H7 (cell line): Measurements from ENCODE around the gene LOXL4. TPM values are rescaled to one million over a fixed set of nuclear protein-coding genes. Genes with fewer than 3 reads are reported as not detected.

Experiments used
- DNase-seq: peaks from one replicate; pipeline ENCODE4 v3.0.0; 2012
- H3K27me3 ChIP-seq: 2 replicates; pipeline ENCODE4 v1.6.0; 2011; ENCODE audit warnings: mild to moderate bottlenecking, low read length; ENCODE audit not compliant: control insufficient read depth, insufficient read depth
- H3K36me3 ChIP-seq: replicated peaks from 2 replicates; pipeline ENCODE4 v1.5.1; 2011; ENCODE audit warnings: low read length; ENCODE audit not compliant: control insufficient read depth, insufficient read depth
- H3K4me3 ChIP-seq: 2 replicates; pipeline ENCODE4 v1.5.1; 2011; ENCODE audit warnings: low read depth, mild to moderate bottlenecking, control low read depth, low read length, moderate library complexity; ENCODE audit not compliant: insufficient read depth
- total RNA-seq: library from RNA; depleted of rRNA; stranded (reverse); fragments of >200 nt; shearing (Covaris generic); gene quantifications from 2 replicates; pipeline ENCODE4 v1.2.3, GENCODE V29; 2014; rRNA removed

LOXL4 gene
- total RNA-seq, result 1.4 and 1.7 TPM in 2 replicates

GRCh38 chr10:98267894-98268693 lies at the start of gene LOXL4:
Gene LOXL4 (minus strand): TSS chr10:98268194. CDS start chr10:98263019, 5,175 bp downstream.
- Histone ChIP-seq H3K27me3 (peaks cover 6% of the 10 kb centered on the region), H3K36me3 (no peaks in the 10 kb centered on the region), H3K4me3 (peak within 1 kb of the TSS; percentile 51)
- DNase-seq, result peak; percentile 91

GRCh38 chr10:98316661-98317060 lies 48.7 kb upstream of the LOXL4 start:
- H3K27me3 ChIP-seq, result no peaks in the 10 kb centered on the region
- DNase-seq, result no peak
- H3K36me3 ChIP-seq, result no peaks in the 10 kb centered on the region
- H3K4me3 ChIP-seq, result no peak overlapping the region

GRCh38 chr10:98316170-98316569 lies 48.2 kb upstream of the LOXL4 start:
- H3K27me3 ChIP-seq, result no peaks in the 10 kb centered on the region
- H3K36me3 ChIP-seq, result no peaks in the 10 kb centered on the region
- DNase-seq, result no peak
- no peak overlapping the region for H3K4me3 ChIP-seq

- no peak overlapping the region for H3K4me3 ChIP-seq
- H3K36me3 ChIP-seq, result no peaks in the 10 kb centered on the region
- no peaks in the 10 kb centered on the region for H3K27me3 ChIP-seq
- no peak for DNase-seq
Observed at GRCh38 chr10:98314532-98315284, 46.7 kb upstream of the LOXL4 start.

- Histone ChIP-seq H3K36me3 (no peaks in the 10 kb centered on the region), H3K27me3 (no peaks in the 10 kb centered on the region), H3K4me3 (no peak overlapping the region)
- no peak for DNase-seq
Observed at GRCh38 chr10:98313598-98313997, 45.6 kb upstream of the LOXL4 start.

- H3K4me3 ChIP-seq, result no peak overlapping the region
- peak; percentile 57 for DNase-seq
- no peaks in the 10 kb centered on the region for H3K27me3 ChIP-seq
- H3K36me3 ChIP-seq, result no peaks in the 10 kb centered on the region
Observed at GRCh38 chr10:98312822-98313221, 44.8 kb upstream of the LOXL4 start.

- Histone ChIP-seq H3K4me3 (no peak overlapping the region), H3K36me3 (no peaks in the 10 kb centered on the region), H3K27me3 (no peaks in the 10 kb centered on the region)
- DNase-seq, result no peak
Observed at GRCh38 chr10:98312349-98312748, 44.4 kb upstream of the LOXL4 start.

- no peaks in the 10 kb centered on the region for H3K27me3 ChIP-seq
- no peaks in the 10 kb centered on the region for H3K36me3 ChIP-seq
- no peak overlapping the region for H3K4me3 ChIP-seq
- no peak for DNase-seq
Observed at GRCh38 chr10:98310701-98311100, 42.7 kb upstream of the LOXL4 start.

GRCh38 chr10:98309366-98310355 lies 41.7 kb upstream of the LOXL4 start:
- Histone ChIP-seq H3K36me3 (no peaks in the 10 kb centered on the region), H3K4me3 (peak overlapping the region; percentile 21; the same call in 1 of the 2 replicates), H3K27me3 (no peaks in the 10 kb centered on the region)
- DNase-seq, result peak; percentile 93

- Histone ChIP-seq H3K4me3 (peak overlapping the region; percentile 21; the same call in 1 of the 2 replicates), H3K27me3 (no peaks in the 10 kb centered on the region), H3K36me3 (no peaks in the 10 kb centered on the region)
- peak; percentile 63 for DNase-seq
Observed at GRCh38 chr10:98308669-98309365, 40.8 kb upstream of the LOXL4 start.

- H3K27me3 ChIP-seq, result no peaks in the 10 kb centered on the region
- DNase-seq, result no peak
- no peaks in the 10 kb centered on the region for H3K36me3 ChIP-seq
- H3K4me3 ChIP-seq, result no peak overlapping the region
Observed at GRCh38 chr10:98307916-98308541, 40.0 kb upstream of the LOXL4 start.

GRCh38 chr10:98306501-98306900 lies 38.5 kb upstream of the LOXL4 start:
- no peaks in the 10 kb centered on the region for H3K36me3 ChIP-seq
- no peak overlapping the region for H3K4me3 ChIP-seq
- no peaks in the 10 kb centered on the region for H3K27me3 ChIP-seq
- no peak for DNase-seq

- Histone ChIP-seq H3K27me3 (no peaks in the 10 kb centered on the region), H3K4me3 (no peak overlapping the region), H3K36me3 (no peaks in the 10 kb centered on the region)
- DNase-seq, result no peak
Observed at GRCh38 chr10:98303569-98303968, 35.6 kb upstream of the LOXL4 start.
